DMS 273 (cell line): ENCODE results near the gene TMEM139.
"Not testable (repeated sequence)": the region's sequence is repeated elsewhere in the genome, so short reads cannot be mapped to it uniquely, and the experiment has no call there.

Experiments
- DNase-seq: peaks from one replicate; lab custom pipeline; 2025; ENCODE audit not compliant: unreplicated experiment; lab: John Stamatoyannopoulos, UW

Gene TMEM139

DNA sequence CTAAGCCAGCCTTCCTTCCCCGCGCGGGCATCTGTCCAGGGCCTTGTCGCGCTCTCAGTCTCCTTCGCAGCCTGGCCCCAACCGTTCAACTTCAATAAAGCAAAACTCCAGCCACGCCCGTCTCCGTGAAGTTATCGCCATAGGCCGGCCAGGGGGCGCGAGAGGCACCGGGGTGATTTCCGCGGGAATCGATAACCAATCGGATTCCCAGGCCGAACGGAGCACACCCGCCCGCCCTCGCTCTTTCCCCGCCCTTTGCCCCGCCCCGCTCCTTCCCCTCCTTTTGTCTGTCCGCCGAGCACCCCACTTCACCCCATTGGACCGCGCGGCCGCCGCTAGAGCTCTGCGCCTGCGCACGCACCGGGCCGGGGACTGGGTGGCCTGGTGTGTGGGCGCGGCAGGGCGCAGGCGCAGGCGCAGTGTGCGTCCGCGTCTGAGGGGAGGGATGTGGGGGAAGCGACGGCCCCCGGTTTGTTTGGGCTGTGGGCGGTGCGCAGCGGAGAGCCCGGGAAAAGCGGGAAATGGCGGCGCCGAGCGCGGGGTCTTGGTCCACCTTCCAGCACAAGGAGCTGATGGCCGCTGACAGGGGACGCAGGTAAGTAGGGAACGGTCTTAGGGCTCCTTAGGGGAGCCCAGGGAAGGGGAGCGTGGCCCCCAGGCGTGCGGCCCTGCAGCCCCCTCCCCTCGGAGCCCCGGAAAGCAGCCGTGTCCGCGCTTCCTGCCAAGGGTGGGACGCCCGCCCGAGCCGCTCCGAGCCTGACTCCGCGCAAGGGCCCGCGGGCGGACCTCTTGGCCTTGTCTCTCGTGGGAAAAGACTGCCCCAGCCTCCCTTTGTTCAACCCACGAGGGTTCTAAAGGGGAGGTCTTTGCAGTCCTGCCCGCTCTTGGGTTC is 3.4 kb downstream of the TMEM139 start, which contains the start of gene CASP2:
Gene CASP2, plus strand, starts transcription at position 417 of the 892 bp plus-strand sequence. Its CDS starts 105 bp downstream, at position 522.
- peak; percentile 99 for DNase-seq

DNA sequence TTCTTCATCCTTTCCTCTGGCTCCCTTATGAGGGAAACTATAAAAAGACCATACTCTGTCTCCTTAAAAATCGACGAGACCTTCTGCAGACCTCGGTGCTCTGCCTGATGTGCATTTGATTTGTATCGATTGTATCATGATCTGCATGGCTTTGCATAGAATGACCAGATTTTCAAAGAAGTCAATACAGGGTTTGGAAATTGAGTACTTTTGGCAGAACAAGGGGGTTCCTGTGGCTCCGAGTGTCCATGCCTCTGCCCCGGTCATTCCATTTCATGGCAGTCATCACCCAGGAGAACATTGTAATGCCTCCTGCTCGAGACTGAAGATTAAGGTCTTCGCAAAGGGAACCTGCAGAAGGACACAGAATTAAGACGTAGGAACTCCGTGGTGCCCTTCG is 4.1 kb downstream of the TMEM139 start:
- DNase-seq: peak; percentile 40

DNA sequence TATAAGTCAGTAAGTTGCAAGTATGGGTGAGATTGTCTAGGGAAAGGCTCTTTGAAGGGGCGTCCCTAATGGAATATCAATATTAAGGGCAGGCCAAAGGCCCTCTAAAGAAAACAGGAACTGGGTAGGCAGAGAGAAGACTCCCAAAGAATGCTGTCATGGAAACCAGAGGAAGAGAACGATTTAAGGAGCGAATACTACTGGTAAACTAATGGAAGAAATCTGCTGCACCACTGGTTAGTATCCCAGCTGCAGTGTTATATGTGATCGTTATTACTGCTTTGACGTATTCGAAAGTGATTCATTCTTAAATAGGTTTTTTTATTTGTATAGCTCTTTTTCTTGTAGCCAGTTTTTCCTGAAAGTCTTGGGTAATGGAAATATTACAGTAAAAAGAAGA is 4.7 kb downstream of the TMEM139 start:
- DNase-seq: peak; percentile 40

DNA sequence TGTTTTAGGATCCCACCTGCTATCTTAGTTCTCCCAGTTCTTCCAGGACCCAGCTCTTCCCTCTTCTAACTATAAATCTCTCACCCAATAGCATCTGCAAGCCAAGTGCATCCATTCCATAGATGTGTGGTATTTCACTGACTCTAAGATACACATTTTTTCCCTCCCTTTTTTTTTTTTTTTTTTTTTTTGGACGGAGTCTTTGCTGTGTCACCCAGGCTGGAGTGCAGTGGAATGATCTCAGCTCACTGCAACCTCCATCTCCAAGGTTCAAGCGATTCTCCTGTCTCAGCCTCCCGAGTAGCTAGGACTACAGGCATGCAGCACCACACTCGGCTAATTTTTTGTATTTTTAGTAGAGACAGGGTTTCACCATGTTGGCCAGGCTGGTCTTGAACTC is 5.1 kb downstream of the TMEM139 start:
- not testable (repeated sequence) for DNase-seq

DNA sequence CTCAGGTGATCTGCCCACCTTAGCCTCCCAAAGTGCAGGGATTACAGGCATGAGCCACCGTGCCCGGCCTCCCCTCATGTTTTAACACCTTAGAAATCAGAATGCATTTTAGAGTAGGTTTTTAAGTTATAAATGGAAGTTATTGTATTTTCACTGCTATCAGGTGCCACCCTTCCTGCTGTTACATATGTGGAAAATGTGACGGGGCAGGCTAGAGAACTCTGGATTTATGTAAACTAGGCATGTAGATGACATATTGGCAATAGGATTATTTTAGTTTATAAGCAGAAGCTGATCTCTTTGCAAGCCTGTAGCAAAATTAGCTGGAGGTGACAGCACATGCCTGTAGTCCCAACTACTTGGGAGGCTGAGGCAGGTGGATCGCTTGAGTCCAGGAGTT is 5.5 kb downstream of the TMEM139 start:
- DNase-seq: no peak

DNA sequence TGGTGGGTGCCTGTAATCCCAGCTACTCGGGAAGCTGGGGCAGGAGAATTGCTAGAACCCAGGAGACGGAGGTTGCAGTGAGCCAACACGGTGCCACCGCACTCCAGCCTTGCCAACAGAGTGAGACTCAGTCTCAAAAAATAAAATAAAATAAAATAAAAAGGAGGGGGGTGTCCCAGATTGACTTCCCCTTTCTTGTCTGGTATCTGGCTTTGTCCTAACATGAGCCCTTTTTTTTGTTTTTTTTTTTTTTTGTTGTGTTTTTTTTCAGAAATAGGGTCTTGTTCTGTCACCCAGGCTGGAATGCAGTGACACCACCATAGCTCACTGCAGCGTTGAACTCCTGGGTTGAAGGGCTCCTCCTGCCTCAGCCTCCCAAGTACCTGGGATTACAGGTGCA is 8.1 kb downstream of the TMEM139 start:
- DNase-seq: no peak

DNA sequence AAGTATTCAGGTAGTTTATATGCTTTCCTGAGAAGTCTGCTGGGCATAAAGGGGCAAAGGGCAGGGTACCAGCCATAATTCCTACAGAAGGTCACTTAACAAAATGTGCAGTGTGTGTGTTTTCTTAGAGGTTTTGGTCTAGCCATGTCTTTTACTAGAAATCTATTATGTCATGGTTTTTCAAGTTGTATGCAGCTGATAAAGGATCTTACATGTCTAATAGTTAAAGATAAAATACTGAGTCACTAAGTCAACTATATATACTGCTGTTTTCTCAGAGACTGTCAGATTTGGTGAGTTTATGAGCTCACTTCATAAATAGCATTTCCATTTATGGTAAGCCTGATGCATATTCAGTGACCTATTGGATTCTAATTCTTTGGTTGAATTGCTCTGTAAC is 11.1 kb downstream of the TMEM139 start:
- no peak for DNase-seq

DNA sequence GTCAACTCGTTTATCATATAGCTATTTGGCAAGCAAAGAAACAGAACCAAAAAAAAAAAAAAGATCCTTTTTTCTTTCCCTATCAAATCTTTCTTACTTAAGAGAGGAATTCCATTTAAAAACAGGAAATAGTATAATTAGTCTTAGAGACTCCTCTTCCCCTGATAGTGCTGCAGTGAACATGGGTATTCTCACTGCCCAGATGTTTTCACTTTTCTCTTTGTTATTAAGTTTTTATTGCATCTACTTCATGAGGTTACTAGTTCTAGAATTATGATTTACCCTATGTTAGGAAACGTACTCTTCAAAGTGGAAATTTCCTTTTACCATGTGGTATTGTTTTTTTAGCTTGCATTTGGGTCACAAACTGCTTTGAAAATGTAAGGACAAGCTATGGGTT is 11.9 kb downstream of the TMEM139 start:
- no peak for DNase-seq

DNA sequence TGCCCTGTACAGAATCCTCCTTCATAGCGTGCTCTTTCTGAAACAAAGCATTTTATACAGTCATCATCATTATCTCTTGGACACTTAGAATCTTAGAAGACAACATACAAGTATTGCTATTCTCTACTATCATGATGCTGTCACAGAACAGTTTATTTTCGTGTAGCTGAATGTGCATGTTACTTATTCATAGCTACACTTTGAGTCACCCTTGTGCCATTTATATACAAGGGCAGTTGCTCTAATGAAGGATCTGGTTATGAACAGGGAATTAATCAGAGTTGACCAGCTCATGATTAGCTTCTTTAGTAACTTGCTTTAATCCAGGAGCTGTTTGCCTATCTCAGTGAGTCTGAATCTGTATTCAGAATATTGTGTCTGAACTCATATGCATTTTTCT is 14.6 kb downstream of the TMEM139 start:
- no peak for DNase-seq

DNA sequence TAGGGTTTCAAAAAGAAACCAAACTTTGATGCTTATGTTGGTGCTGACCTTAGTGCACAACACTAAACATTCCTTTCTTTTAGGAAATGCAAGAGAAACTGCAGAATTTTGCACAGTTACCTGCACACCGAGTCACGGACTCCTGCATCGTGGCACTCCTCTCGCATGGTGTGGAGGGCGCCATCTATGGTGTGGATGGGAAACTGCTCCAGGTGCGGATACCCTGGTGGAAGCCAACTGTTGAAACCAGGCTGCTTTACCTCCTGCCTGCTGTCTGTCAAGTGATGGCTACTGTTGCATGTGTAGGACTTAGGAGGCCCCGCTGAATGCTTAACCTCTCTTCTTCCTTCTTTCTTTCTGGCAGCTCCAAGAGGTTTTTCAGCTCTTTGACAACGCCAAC is 15.1 kb downstream of the TMEM139 start:
- DNase-seq: peak; percentile 69

DNA sequence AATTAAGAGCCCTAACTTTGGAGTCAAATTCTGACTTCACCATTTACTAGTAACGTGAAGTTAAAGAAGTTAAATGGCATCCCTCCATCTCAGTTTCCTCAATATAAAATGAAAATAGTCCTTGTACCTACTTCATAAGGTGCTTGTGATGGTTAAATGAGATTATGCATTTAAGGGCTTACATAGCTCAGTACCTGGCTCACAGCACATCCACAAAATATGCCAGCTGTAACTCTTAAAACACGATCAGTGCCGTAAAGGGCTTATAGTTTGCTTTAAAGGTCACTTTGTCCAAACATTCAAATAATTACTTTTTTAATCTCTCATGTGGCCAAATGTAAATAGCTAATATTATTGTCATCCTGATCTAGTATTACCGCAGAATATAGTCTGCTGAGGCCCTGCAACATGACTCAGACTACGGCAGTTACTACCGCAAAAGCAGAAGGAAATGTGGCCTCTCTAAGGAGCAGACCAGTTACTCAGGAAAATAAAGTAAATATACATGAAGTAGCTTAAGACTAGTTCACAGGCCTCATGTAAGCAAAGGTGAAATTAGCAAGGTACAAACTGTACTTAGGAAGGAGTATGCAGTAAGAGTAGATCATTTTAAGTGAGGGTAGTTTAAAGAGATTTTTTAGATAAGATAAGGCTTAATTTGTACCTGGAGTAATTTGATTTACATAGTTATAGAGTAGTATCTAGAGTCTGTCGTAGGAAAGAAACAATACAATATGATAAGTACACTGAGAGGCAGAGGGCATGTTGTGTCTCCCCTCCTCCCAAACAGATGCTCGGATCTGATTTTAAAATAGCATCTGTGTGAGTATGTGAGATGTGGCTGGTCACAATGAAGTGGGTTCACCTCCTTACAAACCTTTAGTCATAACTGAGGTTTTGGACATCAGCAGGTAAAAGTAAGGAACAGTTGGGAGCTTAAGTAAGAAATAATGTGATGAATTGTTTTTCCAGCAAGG is 16.5 kb downstream of the TMEM139 start:
- DNase-seq: no peak

DNA sequence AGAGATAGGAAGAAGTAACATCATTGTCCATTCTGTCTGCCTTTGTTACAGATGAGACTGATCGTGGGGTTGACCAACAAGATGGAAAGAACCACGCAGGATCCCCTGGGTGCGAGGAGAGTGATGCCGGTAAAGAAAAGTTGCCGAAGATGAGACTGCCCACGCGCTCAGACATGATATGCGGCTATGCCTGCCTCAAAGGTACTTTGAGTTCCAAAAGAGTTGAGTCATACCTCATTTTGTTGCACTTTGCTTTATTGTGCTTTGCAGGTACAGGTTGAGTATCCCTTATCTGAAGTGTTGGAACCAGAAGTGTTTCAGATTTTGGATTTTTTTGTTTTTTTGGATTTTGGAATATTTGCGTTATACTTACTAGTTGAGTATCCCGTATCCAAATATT is 19.0 kb downstream of the TMEM139 start:
- no peak for DNase-seq

DNA sequence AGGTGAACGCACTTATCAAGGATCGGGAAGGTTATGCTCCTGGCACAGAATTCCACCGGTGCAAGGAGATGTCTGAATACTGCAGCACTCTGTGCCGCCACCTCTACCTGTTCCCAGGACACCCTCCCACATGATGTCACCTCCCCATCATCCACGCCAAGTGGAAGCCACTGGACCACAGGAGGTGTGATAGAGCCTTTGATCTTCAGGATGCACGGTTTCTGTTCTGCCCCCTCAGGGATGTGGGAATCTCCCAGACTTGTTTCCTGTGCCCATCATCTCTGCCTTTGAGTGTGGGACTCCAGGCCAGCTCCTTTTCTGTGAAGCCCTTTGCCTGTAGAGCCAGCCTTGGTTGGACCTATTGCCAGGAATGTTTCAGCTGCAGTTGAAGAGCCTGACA is 20.2 kb downstream of the TMEM139 start:
- no peak for DNase-seq

DNA sequence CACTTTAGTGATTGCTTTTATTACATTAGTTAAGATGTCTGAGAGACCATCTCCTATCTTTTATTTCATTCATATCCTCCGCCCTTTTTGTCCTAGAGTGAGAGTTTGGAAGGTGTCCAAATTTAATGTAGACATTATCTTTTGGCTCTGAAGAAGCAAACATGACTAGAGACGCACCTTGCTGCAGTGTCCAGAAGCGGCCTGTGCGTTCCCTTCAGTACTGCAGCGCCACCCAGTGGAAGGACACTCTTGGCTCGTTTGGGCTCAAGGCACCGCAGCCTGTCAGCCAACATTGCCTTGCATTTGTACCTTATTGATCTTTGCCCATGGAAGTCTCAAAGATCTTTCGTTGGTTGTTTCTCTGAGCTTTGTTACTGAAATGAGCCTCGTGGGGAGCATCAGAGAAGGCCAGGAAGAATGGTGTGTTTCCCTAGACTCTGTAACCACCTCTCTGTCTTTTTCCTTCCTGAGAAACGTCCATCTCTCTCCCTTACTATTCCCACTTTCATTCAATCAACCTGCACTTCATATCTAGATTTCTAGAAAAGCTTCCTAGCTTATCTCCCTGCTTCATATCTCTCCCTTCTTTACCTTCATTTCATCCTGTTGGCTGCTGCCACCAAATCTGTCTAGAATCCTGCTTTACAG is 20.8 kb downstream of the TMEM139 start:
- peak; percentile 67 for DNase-seq

DNA sequence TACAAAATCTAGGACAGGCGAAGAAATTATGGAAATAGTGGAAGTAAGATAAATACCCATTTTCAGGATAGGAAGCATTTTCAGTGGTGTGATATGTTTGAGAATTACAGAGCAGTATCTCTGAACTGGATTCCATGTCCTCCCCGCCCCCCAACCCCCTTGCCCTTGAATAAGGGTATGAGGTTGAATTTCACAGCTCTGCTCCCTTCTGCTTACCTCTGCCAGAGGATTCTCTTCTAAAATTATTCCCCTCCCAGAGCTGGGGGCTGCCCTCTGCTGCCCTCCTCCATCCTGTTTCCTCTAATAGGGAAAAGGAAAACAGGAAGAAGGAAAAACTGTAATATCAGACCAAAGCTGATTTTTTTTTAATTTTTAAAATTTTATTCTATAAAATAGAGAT is 23.9 kb downstream of the TMEM139 start:
- DNase-seq: no peak

DNA sequence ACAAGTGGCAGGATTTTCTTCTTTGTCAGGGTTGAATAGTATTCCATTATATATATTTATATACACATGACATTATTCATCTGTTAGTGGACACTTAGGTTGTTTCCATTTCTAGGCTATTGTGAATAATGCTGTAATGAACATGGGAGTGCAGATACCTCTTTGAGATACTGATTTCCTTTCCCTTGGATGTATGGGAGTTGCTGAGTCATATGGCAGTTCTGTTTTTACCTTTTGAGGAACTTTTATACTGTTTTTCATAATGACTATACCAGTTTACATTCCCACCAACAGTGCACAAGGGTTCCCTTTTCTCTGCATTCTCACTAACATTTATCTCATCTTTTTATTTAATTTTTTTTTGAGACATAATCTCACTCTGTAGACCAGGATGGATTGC is 29.4 kb downstream of the TMEM139 start:
- no peak for DNase-seq

DNA sequence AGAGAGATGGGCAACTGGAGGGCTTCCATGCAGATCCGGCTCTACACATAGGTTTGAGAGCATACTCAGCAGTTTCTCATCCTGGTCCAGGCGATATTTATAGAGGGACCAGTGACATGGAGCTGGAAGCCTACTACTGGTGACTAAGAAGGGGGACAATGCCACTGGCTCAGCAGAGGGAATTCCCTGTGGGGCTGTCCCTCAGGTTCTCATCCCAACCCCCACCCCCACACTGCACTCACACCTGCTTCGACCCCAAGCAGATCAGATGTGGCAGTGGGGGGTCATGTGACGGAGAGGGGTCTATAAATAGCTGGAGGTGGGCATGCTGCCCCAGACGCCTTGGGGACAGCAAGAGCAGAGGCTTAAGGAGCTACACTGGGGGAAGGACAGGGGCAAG is 31.0 kb downstream of the TMEM139 start, which contains the start of gene CLCN1:
Gene CLCN1, plus strand, starts transcription at position 336 of the 400 bp plus-strand sequence. CDS start 102 bp downstream, outside the sequence.
- no peak for DNase-seq

DNA sequence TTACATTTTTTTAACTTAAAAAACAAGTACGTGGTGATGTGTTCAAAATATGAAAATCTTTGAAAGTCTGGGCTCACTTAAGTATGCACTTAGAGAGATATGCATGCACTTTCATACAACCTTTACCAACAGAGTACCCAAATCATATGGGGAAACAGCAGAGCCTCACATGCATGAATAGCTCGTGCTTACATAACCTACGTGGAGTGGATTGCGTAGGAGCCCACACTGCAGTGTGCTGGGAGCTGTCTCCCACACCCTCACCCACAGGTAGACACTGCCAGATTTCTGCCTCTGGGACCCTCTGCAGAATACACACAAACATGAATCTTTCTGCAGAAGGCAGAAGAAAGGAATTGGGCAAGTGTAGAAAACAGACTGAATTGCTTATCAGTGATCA is 31.7 kb downstream of the TMEM139 start:
- DNase-seq: no peak

DNA sequence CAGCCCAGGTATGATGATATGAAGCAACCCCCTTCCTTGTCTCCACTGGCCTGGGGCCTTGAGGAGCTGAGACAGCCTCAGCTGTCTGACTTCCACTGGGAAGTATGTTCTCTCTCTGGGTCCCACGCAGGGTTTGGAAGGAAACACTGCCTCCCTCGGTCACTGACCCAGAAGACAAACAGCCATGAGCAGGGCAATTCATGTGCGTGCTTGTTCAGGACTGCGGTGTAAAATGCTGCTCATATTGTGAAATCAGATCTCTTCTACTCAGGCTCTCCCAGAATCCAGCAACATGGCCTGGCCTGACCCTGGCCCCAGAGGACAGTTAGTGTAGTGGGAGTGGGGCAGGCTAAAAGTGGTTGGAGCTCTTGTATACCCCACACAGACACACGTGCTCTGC is 33.9 kb downstream of the TMEM139 start:
- DNase-seq: no peak

DNA sequence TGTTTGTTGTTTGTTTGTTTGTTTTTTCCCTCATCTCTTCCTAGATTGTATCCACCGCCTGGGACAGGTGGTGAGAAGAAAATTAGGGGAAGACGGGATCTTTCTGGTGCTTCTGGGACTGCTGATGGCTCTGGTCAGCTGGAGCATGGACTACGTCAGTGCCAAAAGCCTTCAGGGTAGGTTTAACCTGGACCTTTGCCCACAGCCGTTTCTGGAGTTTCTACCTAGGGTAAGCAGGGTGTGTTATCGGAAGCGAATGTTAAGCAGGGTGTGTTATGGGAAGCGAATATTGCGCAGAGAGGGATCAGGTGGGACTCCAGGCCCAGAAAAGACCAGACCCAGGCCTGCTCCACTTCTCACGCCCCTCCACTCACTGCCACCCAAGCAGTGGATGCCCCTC is 35.9 kb downstream of the TMEM139 start:
- DNase-seq: no peak

DNA sequence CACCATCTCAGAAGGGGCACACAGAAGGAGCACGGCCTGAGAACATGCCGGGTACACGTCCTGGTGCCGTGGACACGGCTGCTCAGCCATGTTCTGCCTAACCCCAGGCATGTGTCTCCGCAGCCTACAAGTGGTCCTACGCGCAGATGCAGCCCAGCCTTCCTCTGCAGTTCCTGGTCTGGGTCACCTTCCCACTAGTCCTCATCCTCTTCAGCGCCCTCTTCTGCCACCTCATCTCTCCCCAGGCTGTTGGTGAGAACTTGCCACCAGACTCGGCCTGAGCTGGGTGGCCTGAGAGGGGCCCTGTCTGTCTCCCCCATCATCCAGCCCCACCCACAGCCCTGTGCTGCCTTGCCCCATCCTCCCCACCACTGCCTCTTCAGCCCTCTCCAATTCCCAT is 36.5 kb downstream of the TMEM139 start:
- DNase-seq: no peak
